Sigmoid colon (tissue), 7 donors: ENCODE measurements around the gene PRKG2. TPM values are rescaled to one million over a fixed set of nuclear protein-coding genes. Genes with fewer than 3 reads are reported as not detected.

Experiments used
- DNase-seq: peaks from one replicate; pipeline ENCODE4 v3.0.0-alpha.2; 2019
- H3K27ac ChIP-seq, 4 donors: fragments of 200-600 bp; sonication (generic); one replicate each; pipeline ENCODE4 v1.5.1; 2016 to 2019; ENCODE audit warnings: mild to moderate bottlenecking in 1 of 4
- H3K27me3 ChIP-seq, 3 donors: fragments of 200-600 bp; sonication (generic); one replicate each; pipeline ENCODE4 v1.5.1; 2019; ENCODE audit warnings: mild to moderate bottlenecking in 1 of 3
- H3K36me3 ChIP-seq, 4 donors: fragments of 200-600 bp; sonication (generic); one replicate each; pipeline ENCODE4 v1.5.1; 2016 to 2019
- H3K4me1 ChIP-seq, 4 donors: fragments of 200-600 bp; sonication (generic); one replicate each; pipeline ENCODE4 v1.5.1; 2017 to 2019
- H3K4me3 ChIP-seq, 4 donors: fragments of 200-600 bp; sonication (generic); one replicate each; pipeline ENCODE4 v1.5.1; 2017 to 2019; ENCODE audit warnings: mild to moderate bottlenecking in 2 of 4, moderate library complexity in 1 of 4
- H3K9me3 ChIP-seq, 4 donors: fragments of 200-600 bp in 3 of 4; sonication (generic) in 3 of 4; one replicate each; pipeline versions ENCODE4 v1.5.1 to v1.6.1; 2013 to 2019
- CTCF ChIP-seq, 4 experiments: fragments of 450-650 bp in 3 of 4; fragments of 200-600 bp in 1 of 4; IDR thresholded peaks; one replicate each; pipeline ENCODE4 v1.5.1; 2016 to 2019; ENCODE audit warnings: antibody characterized with exemption in 4 of 4, mild to moderate bottlenecking in 3 of 4, moderate library complexity in 2 of 4
- EP300 ChIP-seq, 4 donors: sonication (generic); formaldehyde crosslinking; IDR thresholded peaks; one replicate each; pipeline ENCODE4 v1.6.1; 2017; ENCODE audit warnings: antibody characterized with exemption in 4 of 4
- POLR2A ChIP-seq, 2 donors: fragments of 450-650 bp; IDR thresholded peaks; one replicate each; pipeline ENCODE4 v1.6.1; 2016; ENCODE audit warnings: antibody characterized with exemption in 2 of 2, mild to moderate bottlenecking in 2 of 2, moderate library complexity in 2 of 2
- POLR2AphosphoS5 ChIP-seq, 4 donors: sonication (generic); formaldehyde crosslinking; IDR thresholded peaks; one replicate each; pipeline ENCODE4 v1.6.1; 2017; ENCODE audit warnings: antibody characterized with exemption in 4 of 4
- WGBS, 2 donors: extraction: QIAGEN DNeasy Blood & Tissue Kit; methylation state at CpG; one replicate each; pipeline ENCODE4 v1.1.7; 2013; 5-methylcytosine and 5-hydroxymethylcytosine counted together
- intact Hi-C: fragments of 100-400 bp; cut with DNase I; formaldehyde crosslinking; loops from one replicate; pipeline ENCODE4 v1.15.1; 2023
- polyA plus RNA-seq, 3 donors: library from polyadenylated mRNA; stranded (reverse); fragments of 200-250 nt; gene quantifications; one replicate each; pipeline ENCODE4 v1.2.3, GENCODE V29; 2013
- total RNA-seq, 4 donors: library from RNA; depleted of rRNA; stranded (reverse); fragments of >200 nt; gene quantifications; one replicate each; pipeline ENCODE4 v1.1.0, GENCODE V29; 2016
- donor health status: healthy with polysubstance abuse.
- donor health status: Bipolar disorder and iron deficiency.
- donor health status: healthy.

Gene PRKG2
- total and polyA plus RNA-seq, 7 donors: 1.2 to 19.9 (median 2.6) TPM

- DNase-seq: no peak
- peak overlapping the region in 2 of 4 donors; percentile 0 to 77 for H3K27ac ChIP-seq
- no peak overlapping the region for H3K4me3 ChIP-seq
- intact Hi-C loops: no loop called here
- no peaks in the 10 kb centered on the region for H3K9me3 ChIP-seq
- WGBS, 2 donors: 82 to 85% methylated on average over 1 of the region's 1 CpG
- no peaks in the 10 kb centered on the region for H3K27me3 ChIP-seq
- TF ChIP-seq POLR2AphosphoS5 (IDR thresholded peaks at IDR 0.05) (no peak), POLR2A (IDR thresholded peaks at IDR 0.05) (no peak), CTCF (IDR thresholded peaks at IDR 0.05) (no peak)
- H3K4me1 ChIP-seq: peaks cover 0 to 31% (median 19%) of the 10 kb centered on the region in 4 donors
- no peaks in the 10 kb centered on the region for H3K36me3 ChIP-seq
Observed at GRCh38 chr4:81198609-81199008, 16.4 kb downstream of the PRKG2 start.

- WGBS, 2 donors: 26 to 61% methylated on average over 4 of the region's 4 CpGs
- Histone ChIP-seq H3K27me3 (no peaks in the 10 kb centered on the region), H3K27ac (peak overlapping the region in 2 of 4 donors; percentile 0 to 77), H3K36me3 (no peaks in the 10 kb centered on the region), H3K4me3 (no peak overlapping the region), H3K4me1 (peaks cover 0 to 31% (median 19%) of the 10 kb centered on the region in 4 donors), H3K9me3 (no peaks in the 10 kb centered on the region)
- DNase-seq: no peak
- no peak for TF ChIP-seq POLR2A (IDR thresholded peaks at IDR 0.05)
- TF ChIP-seq EP300 (IDR thresholded peaks at IDR 0.05): no peak
- TF ChIP-seq CTCF (IDR thresholded peaks at IDR 0.05): no peak
- no peak for TF ChIP-seq POLR2AphosphoS5 (IDR thresholded peaks at IDR 0.05)
- intact Hi-C loops: no loop called here
Observed at GRCh38 chr4:81197864-81198524, 17.0 kb downstream of the PRKG2 start.

DNA sequence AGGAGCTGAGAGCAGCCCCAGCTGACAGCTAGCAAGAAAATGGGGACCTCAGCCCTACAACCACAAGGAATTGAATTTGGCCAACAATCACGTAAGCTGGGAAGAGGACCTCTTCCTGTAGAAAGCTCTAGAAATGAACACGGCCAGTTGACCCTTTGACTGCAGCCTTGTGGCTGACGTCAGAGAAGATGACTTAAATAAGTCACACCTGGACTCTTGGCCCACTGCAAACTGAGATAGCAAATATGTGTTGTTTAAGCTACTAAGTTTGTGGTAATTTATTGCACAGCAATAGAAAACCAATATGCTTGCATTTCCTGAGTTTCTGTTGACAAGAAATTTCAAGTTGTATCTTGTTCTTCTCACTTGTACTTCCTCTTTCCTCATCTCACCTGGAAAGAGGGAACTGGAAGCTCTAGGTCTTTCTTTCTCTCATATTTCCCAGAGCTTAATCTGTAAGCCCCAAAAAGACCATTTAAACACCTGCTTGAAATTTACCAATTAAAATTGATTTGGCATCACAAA, 18.8 kb downstream of the PRKG2 start:
- Histone ChIP-seq H3K4me3 (no peak overlapping the region), H3K9me3 (no peaks in the 10 kb centered on the region), H3K36me3 (no peaks in the 10 kb centered on the region), H3K27ac (peak overlapping the region in 2 of 4 donors; percentile 36 to 77), H3K4me1 (peaks cover 0 to 31% (median 19%) of the 10 kb centered on the region in 4 donors), H3K27me3 (no peaks in the 10 kb centered on the region)
- WGBS, 2 donors: 50 to 67% methylated on average over 3 of the region's 3 CpGs
- intact Hi-C loops: no loop called here
- no peak for DNase-seq
- TF ChIP-seq EP300 (IDR thresholded peaks at IDR 0.05): no peak
- no peak for TF ChIP-seq CTCF (IDR thresholded peaks at IDR 0.05)
- TF ChIP-seq POLR2AphosphoS5 (IDR thresholded peaks at IDR 0.05): no peak
- TF ChIP-seq POLR2A (IDR thresholded peaks at IDR 0.05): no peak

DNA sequence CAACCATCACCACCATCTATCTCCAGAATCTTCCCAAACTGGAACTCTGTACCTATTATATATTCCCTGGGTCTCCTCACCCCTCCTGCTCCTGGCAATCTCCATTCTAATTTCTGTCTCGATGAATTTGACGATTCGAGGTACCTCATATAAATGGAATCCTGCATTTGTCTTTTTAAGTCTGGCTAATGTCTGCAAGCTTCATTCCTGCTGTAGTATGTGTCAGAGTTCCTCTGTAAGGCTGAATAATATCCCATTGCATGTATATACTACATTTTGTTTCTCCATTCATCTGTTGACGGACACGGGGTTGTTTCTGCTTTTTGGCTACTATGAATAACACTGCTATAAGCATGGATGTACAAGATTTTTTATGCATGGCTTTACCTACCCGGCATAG, 19.5 kb downstream of the PRKG2 start:
- Histone ChIP-seq H3K4me3 (no peak overlapping the region), H3K27me3 (no peaks in the 10 kb centered on the region), H3K27ac (peak overlapping the region in 2 of 4 donors; percentile 36 to 77), H3K4me1 (peaks cover 0 to 31% (median 19%) of the 10 kb centered on the region in 4 donors), H3K9me3 (no peaks in the 10 kb centered on the region), H3K36me3 (no peaks in the 10 kb centered on the region)
- no peak for DNase-seq
- 88 to 95% methylated on average over 6 of the region's 6 CpGs for WGBS, 2 donors
- intact Hi-C loops: no loop called here
- TF ChIP-seq POLR2AphosphoS5 (IDR thresholded peaks at IDR 0.05) (peak in 1 of 4 donors; percentile 13), CTCF (IDR thresholded peaks at IDR 0.05) (no peak)
